K562 (cell line): ENCODE measurements around the gene SPATA2. TPM values are rescaled to one million over a fixed set of nuclear protein-coding genes. Genes with fewer than 3 reads are reported as not detected.

Experiments
- ATAC-seq: fragments of 200-7000 bp; cut with Tn5 transposase; 3 replicates; pipeline ENCODE4 v1.9.1; 2020; ENCODE audit warnings: moderate library complexity
- BruUV-seq: library from RNA; stranded (reverse); fragments of 400-500 nt; replicated peaks from 2 replicates; lab custom pipeline; 2021; lab: Mats Ljungman, UMichigan
- CTCF ChIA-PET: fragments of 300-600 bp; formaldehyde crosslinking; extraction: SDS; loops from one replicate; lab custom pipeline; 2021; ENCODE audit warnings: low intra/inter-chr PET ratio; lab: Yijun Ruan, JAX
- POLR2A ChIA-PET: fragments of 300-600, 350-650 bp; sonication (Branson Sonifier 250); formaldehyde crosslinking; extraction: SDS; loops from one replicate; lab custom pipeline; 2021; ENCODE audit warnings: antibody characterized with exemption, inconsistent platforms; lab: Yijun Ruan, JAX
- DNase-seq, 4 experiments: peaks; one replicate each; pipeline versions ENCODE4 v3.0.0 to v3.0.0-alpha.2; 2011 to 2018; ENCODE audit warnings: low spot score in 3 of 4, mixed read lengths in 3 of 4; ENCODE audit errors: extremely low read depth in 1 of 4
- FAIRE-seq: peaks from 2 replicates; lab custom pipeline; 2011; peaks lifted over from hg19 to GRCh38; lab: Jason Lieb, UNC
- H2AFZ ChIP-seq: 2 replicates; pipeline ENCODE4 v1.6.0; 2011; ENCODE audit warnings: low read depth, low read length, control low read depth, inconsistent platforms
- H3K27ac ChIP-seq: fragments of 200-600 bp; 3 replicates; pipeline ENCODE4 v1.8.0; 2011; ENCODE audit warnings: low read depth, mild to moderate bottlenecking, control low read depth, inconsistent platforms, low read length, moderate library complexity, mixed read lengths; ENCODE audit errors: extremely low read depth
- H3K27me3 ChIP-seq, 2 experiments: fragments of 300-600 bp in 1 of 2; 2 replicates in 1 of 2; 3 replicates in 1 of 2; pipeline versions ENCODE4 v1.6.0 to v1.8.0; 2011; ENCODE audit warnings: inconsistent platforms in 2 of 2, low read length in 2 of 2, mild to moderate bottlenecking in 1 of 2, mixed read lengths in 1 of 2, moderate library complexity in 1 of 2; ENCODE audit not compliant: control insufficient read depth in 2 of 2, insufficient read depth in 2 of 2
- H3K36me3 ChIP-seq: fragments of 300-600 bp; 3 replicates; pipeline ENCODE4 v1.8.0; 2011; ENCODE audit warnings: mild to moderate bottlenecking, low read length, inconsistent platforms; ENCODE audit not compliant: control insufficient read depth, insufficient read depth
- H3K4me1 ChIP-seq, 2 experiments: fragments of 200-600 bp in 1 of 2; replicated peaks in 1 of 2; 2 replicates in 1 of 2; 3 replicates in 1 of 2; pipeline versions ENCODE4 v1.5.1 to v1.8.0; 2011; ENCODE audit warnings: inconsistent platforms in 2 of 2, low read length in 2 of 2, mild to moderate bottlenecking in 1 of 2, mixed read lengths in 1 of 2, moderate library complexity in 1 of 2; ENCODE audit not compliant: control insufficient read depth in 2 of 2, insufficient read depth in 2 of 2
- H3K4me2 ChIP-seq: 2 replicates; pipeline ENCODE4 v1.6.1; 2011; ENCODE audit warnings: low read length, control low read depth, inconsistent platforms, mixed read lengths; ENCODE audit not compliant: insufficient read depth
- H3K4me3 ChIP-seq: fragments of 200-600 bp; sonication (generic), shearing (Covaris generic); 2 replicates; pipeline ENCODE4 v1.5.1; 2016; ENCODE audit warnings: control low read depth, inconsistent platforms
- H3K79me2 ChIP-seq: fragments of 200-600 bp; 3 replicates; pipeline ENCODE4 v1.8.0; 2011; ENCODE audit warnings: low read length, inconsistent platforms; ENCODE audit not compliant: control insufficient read depth, insufficient read depth
- H3K9ac ChIP-seq, 2 experiments: 2 replicates each; pipeline versions ENCODE4 v1.6.0 to v1.6.1; 2011; ENCODE audit warnings: low read depth in 2 of 2, low read length in 2 of 2, control low read depth in 1 of 2, inconsistent platforms in 1 of 2, mild to moderate bottlenecking in 1 of 2, mixed read lengths in 1 of 2; ENCODE audit not compliant: insufficient read depth in 1 of 2
- H3K9me1 ChIP-seq: one replicate; pipeline ENCODE4 v1.6.0; 2011; ENCODE audit warnings: inconsistent platforms, mild to moderate bottlenecking, low read length, moderate library complexity; ENCODE audit not compliant: control insufficient read depth, insufficient read depth
- H3K9me3 ChIP-seq: replicated peaks from 2 replicates; pipeline ENCODE4 v1.5.1; 2011; ENCODE audit warnings: low read depth, low read length, inconsistent platforms; ENCODE audit not compliant: control insufficient read depth, insufficient read depth
- H4K20me1 ChIP-seq: replicated peaks from 2 replicates; pipeline ENCODE4 v1.6.1; 2011; ENCODE audit warnings: low read length, inconsistent platforms, mixed read lengths; ENCODE audit not compliant: control insufficient read depth, insufficient read depth
- CEBPZ ChIP-seq: fragments of 150-350 bp; IDR thresholded peaks from 2 replicates; pipeline ENCODE4 v1.6.1; 2014; ENCODE audit warnings: low read depth, mild to moderate bottlenecking, low read length, borderline replicate concordance
- E2F5 ChIP-seq: sonication (generic); formaldehyde crosslinking; IDR thresholded peaks from 2 replicates; pipeline ENCODE4 v1.8.0; 2022; ENCODE audit warnings: mild to moderate bottlenecking, missing genetic modification reagents
- E2F6 ChIP-seq, 2 experiments: IDR thresholded peaks; 2 replicates each; pipeline ENCODE4 v1.6.1; 2011; ENCODE audit warnings: borderline replicate concordance in 1 of 2, control low read depth in 1 of 2, low read depth in 1 of 2, low read length in 1 of 2, mild to moderate bottlenecking in 1 of 2, mixed read lengths in 1 of 2, moderate library complexity in 1 of 2; ENCODE audit not compliant: insufficient read depth in 1 of 2, insufficient read length in 1 of 2, poor library complexity in 1 of 2, severe bottlenecking in 1 of 2; ENCODE audit errors: extremely low read depth in 1 of 2
- KDM5B ChIP-seq: fragments of 200-600 bp; sonication (generic); IDR thresholded peaks from 2 replicates; pipeline ENCODE4 v1.6.1; 2012; ENCODE audit warnings: low read depth, mild to moderate bottlenecking, moderate library complexity, low read length, control low read depth, inconsistent platforms; ENCODE audit not compliant: insufficient replicate concordance
- SP1 ChIP-seq: sonication (generic); formaldehyde crosslinking; IDR thresholded peaks from 2 replicates; pipeline ENCODE4 v1.8.1; 2022; ENCODE audit warnings: mild to moderate bottlenecking, missing genetic modification reagents
- SP2 ChIP-seq: IDR thresholded peaks from 2 replicates; pipeline ENCODE4 v1.6.1; 2011; ENCODE audit warnings: mild to moderate bottlenecking, low read depth, low read length, moderate library complexity; ENCODE audit not compliant: poor library complexity, severe bottlenecking; ENCODE audit errors: extremely low read depth
- WGBS: fragments of 100-300 bp; shearing (Covaris generic); methylation state at CpG from one replicate; pipeline ENCODE4 v1.1.6; 2016; ENCODE audit warnings: low coverage, mixed read lengths; ENCODE audit not compliant: insufficient coverage; ENCODE audit errors: missing lambda C conversion rate; 5-methylcytosine and 5-hydroxymethylcytosine counted together
- in situ Hi-C: fragments of 300-500 bp; cut with MboI; formaldehyde crosslinking; loops from 4 replicates; pipeline ENCODE4 v1.15.0; 2018; ENCODE audit warnings: inconsistent platforms, mixed read lengths
- intact Hi-C: fragments of 100-400 bp; cut with micrococcal nuclease; formaldehyde crosslinking; loops from 2 replicates; pipeline ENCODE4 v1.14.2; 2022
- polyA plus RNA-seq, 8 experiments: library from polyadenylated mRNA; depleted of rRNA in 4 of 8; stranded (reverse) in 5 of 8; unstranded in 3 of 8; fragments of >200 nt; fragmentation: Nextera tagmentation in 2 of 8; fragmentation: Illumina TruSeq in 1 of 8; extraction: Ambion mirVana in 2 of 8; extraction: Trizol in 1 of 8; gene quantifications; 2 replicates each; pipeline versions ENCODE4 v1.2.1 to v1.2.3, GENCODE V29; 2011 to 2014; ENCODE audit warnings: inconsistent platforms in 1 of 8, missing spikeins in 1 of 8
- total RNA-seq, 7 experiments: library from RNA; depleted of rRNA in 6 of 7; stranded (reverse); fragments of >200 nt in 6 of 7; fragmentation: Illumina TruSeq in 2 of 7; extraction: Trizol in 2 of 7; gene quantifications; 2 replicates each; pipeline versions ENCODE4 v1.2.1 to v1.2.3, GENCODE V29; 2011 to 2021; ENCODE audit warnings: low replicate concordance in 1 of 7
- TF ChIP-seq, protein P1 (sequence below): fragments of 200-800 bp; sonication (Bioruptor generic); IDR thresholded peaks from 2 replicates; pipeline ENCODE4 v1.6.1; 2017; ENCODE audit warnings: missing genetic modification characterization, missing compliant biosample characterization

SPATA2 gene
- total and polyA plus RNA-seq, 9 of the 15 experiments (the other 6 are each of a cell fraction or from before 2014, with no cell fraction given): 0.46 to 8.2 (median 2.7) TPM

DNA sequence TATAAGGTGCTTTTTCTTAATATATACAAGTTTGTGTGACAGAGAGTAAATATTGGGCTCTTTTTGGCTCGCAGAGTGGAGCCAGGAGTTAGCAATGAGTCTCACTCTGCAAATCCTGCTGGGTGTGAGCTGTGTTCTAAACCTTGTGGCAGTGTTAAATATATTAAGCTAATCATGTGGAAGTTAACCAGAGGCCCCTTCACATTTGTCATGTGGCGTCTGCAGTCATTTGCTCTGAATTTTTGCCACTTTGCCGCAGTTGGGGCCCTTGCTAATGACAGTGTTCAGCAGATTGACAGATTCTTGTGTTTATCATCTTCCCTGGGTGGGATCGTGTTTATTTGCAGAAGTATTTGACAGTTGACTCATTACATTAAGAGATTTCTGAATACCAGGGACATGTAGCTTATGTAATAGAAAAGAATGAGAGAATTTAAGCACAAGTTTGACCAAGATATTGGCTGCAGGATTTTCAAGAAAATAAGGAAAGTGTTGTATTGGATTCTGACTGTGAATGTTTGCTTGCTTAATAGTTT lies 37.9 kb downstream of the SPATA2 start:
- BruUV-seq: no TSS peak
- H3K4me1 ChIP-seq: no peaks in the 10 kb centered on the region
- no peak overlapping the region for H3K4me2 ChIP-seq
- ATAC-seq (no peak), DNase-seq (no peak), FAIRE-seq (no peak)
- TF ChIP-seq KDM5B (no peak), SP1 (CRISPR knock-in tag) (no peak), SP2 (no peak), E2F6 (IDR thresholded peaks at IDR 0.05; ENCODE audit: borderline replicate concordance in 1 of 2, extremely low read depth in 1 of 2, insufficient read depth in 1 of 2, insufficient read length in 1 of 2, low read depth in 1 of 2, low read length in 1 of 2, poor library complexity in 1 of 2, severe bottlenecking in 1 of 2) (no peak), CEBPZ (no peak), E2F5 (CRISPR knock-in tag) (no peak)
- TF ChIP-seq, protein P1, sequence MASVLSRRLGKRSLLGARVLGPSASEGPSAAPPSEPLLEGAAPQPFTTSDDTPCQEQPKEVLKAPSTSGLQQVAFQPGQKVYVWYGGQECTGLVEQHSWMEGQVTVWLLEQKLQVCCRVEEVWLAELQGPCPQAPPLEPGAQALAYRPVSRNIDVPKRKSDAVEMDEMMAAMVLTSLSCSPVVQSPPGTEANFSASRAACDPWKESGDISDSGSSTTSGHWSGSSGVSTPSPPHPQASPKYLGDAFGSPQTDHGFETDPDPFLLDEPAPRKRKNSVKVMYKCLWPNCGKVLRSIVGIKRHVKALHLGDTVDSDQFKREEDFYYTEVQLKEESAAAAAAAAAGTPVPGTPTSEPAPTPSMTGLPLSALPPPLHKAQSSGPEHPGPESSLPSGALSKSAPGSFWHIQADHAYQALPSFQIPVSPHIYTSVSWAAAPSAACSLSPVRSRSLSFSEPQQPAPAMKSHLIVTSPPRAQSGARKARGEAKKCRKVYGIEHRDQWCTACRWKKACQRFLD (CRISPR knock-in tag): no peak
- no peaks in the 10 kb centered on the region for H3K9me1 ChIP-seq
- CTCF ChIA-PET: interaction anchor here (0.6 kb wide), 1 partner anchor 586 kb away, joined by 3 read pairs; no protein-coding TSS in a partner anchor
- intact Hi-C loops: no loop called here
- no peak overlapping the region for H3K4me3 ChIP-seq
- no peaks in the 10 kb centered on the region for H4K20me1 ChIP-seq
- POLR2A ChIA-PET: interaction anchor here (0.8 to 2.0 kb wide), 3 partner anchors 9 to 429 kb away, joined by 3 to 6 read pairs (median 4); no protein-coding TSS in a partner anchor
- H3K27me3 ChIP-seq: no peaks in the 10 kb centered on the region
- H2AFZ ChIP-seq: no peak overlapping the region
- no peak overlapping the region for H3K27ac ChIP-seq
- whole genome bisulfite sequencing: 70% methylated on average over 4 of the region's 4 CpGs
- H3K79me2 ChIP-seq: no peaks in the 10 kb centered on the region
- no peak overlapping the region for H3K9ac ChIP-seq
- peaks cover 31% of the 10 kb centered on the region for H3K36me3 ChIP-seq
- in situ Hi-C loops: loop anchor here (25.0 kb wide), 1 partner anchor 540 kb away; no protein-coding TSS in a partner anchor
- H3K9me3 ChIP-seq: no peaks in the 10 kb centered on the region
